DND-41 (cell line): ENCODE measurements around the gene PTPRR.

ENCODE experiments used
- ATAC-seq: fragments of 200-7000 bp; cut with Tn5 transposase; 3 replicates; pipeline ENCODE4 v1.9.1; 2021; ENCODE audit warnings: low read depth; ENCODE audit not compliant: insufficient read depth
- DNase-seq: peaks from one replicate; pipeline ENCODE4 v3.0.0-alpha.2; 2020
- H2AFZ ChIP-seq: 2 replicates; pipeline ENCODE4 v1.6.0; 2012; ENCODE audit warnings: low read depth, low read length
- H3K27ac ChIP-seq: 2 replicates; pipeline ENCODE4 v1.5.1; 2012; ENCODE audit warnings: low read length, inconsistent platforms
- H3K27me3 ChIP-seq: fragments of 200-600 bp; sonication (generic); 2 replicates; pipeline ENCODE4 v1.6.0; 2012; ENCODE audit warnings: low read length, mild to moderate bottlenecking, inconsistent platforms; ENCODE audit not compliant: insufficient read depth, poor library complexity
- H3K36me3 ChIP-seq: 2 replicates; pipeline ENCODE4 v1.5.1; 2012; ENCODE audit warnings: low read length, inconsistent platforms; ENCODE audit not compliant: insufficient read depth
- H3K4me1 ChIP-seq: 2 replicates; pipeline ENCODE4 v1.5.1; 2012; ENCODE audit warnings: mild to moderate bottlenecking, low read length; ENCODE audit not compliant: insufficient read depth
- H3K4me2 ChIP-seq: 2 replicates; pipeline ENCODE4 v1.6.0; 2012; ENCODE audit warnings: mild to moderate bottlenecking, moderate library complexity, low read length, inconsistent platforms; ENCODE audit not compliant: insufficient read depth
- H3K4me3 ChIP-seq, 2 experiments: fragments of 200-600 bp in 1 of 2; shearing (Covaris generic) in 1 of 2; 2 replicates each; pipeline ENCODE4 v1.5.1; 2012 to 2016; ENCODE audit warnings: inconsistent platforms in 2 of 2, low read length in 2 of 2, mild to moderate bottlenecking in 2 of 2, low read depth in 1 of 2, moderate library complexity in 1 of 2
- H3K79me2 ChIP-seq: 2 replicates; pipeline ENCODE4 v1.6.0; 2012; ENCODE audit warnings: low read length, inconsistent platforms; ENCODE audit not compliant: insufficient read depth
- H3K9ac ChIP-seq: 2 replicates; pipeline ENCODE4 v1.6.0; 2012; ENCODE audit warnings: low read depth, mild to moderate bottlenecking, inconsistent platforms, low read length, moderate library complexity
- H3K9me3 ChIP-seq: 2 replicates; pipeline ENCODE4 v1.5.1; 2012; ENCODE audit warnings: low read length, moderate library complexity, mild to moderate bottlenecking, inconsistent platforms; ENCODE audit not compliant: insufficient read depth, severe bottlenecking
- H4K20me1 ChIP-seq: 2 replicates; pipeline ENCODE4 v1.6.0; 2012; ENCODE audit warnings: low read length; ENCODE audit not compliant: insufficient read depth
- CTCF ChIP-seq: IDR thresholded peaks from 2 replicates; pipeline ENCODE4 v1.5.1; 2012; ENCODE audit warnings: borderline replicate concordance, low read length, moderate library complexity, mild to moderate bottlenecking; ENCODE audit not compliant: poor library complexity, severe bottlenecking; ENCODE audit errors: extremely low read depth
- EZH2 ChIP-seq: IDR thresholded peaks from 3 replicates; pipeline ENCODE4 v1.6.1; 2012; ENCODE audit warnings: borderline replicate concordance, low read depth, mild to moderate bottlenecking, moderate library complexity, low read length, inconsistent platforms; ENCODE audit not compliant: severe bottlenecking

PTPRR gene

GRCh38 chr12:70842136-70842535 is 78.4 kb downstream of the PTPRR start:
- no peaks in the 10 kb centered on the region for H3K4me1 ChIP-seq
- H3K9me3 ChIP-seq, result no peaks in the 10 kb centered on the region
- no peak overlapping the region for H3K4me2 ChIP-seq
- no peak overlapping the region for H2AFZ ChIP-seq
- no peak for DNase-seq
- H3K79me2 ChIP-seq, result no peaks in the 10 kb centered on the region
- no peak overlapping the region for H3K4me3 ChIP-seq
- H3K36me3 ChIP-seq, result no peaks in the 10 kb centered on the region
- no peak for TF ChIP-seq CTCF
- TF ChIP-seq EZH2, result no peak
- H3K9ac ChIP-seq, result no peak overlapping the region
- no peak for ATAC-seq
- H3K27ac ChIP-seq, result no peak overlapping the region
- no peaks in the 10 kb centered on the region for H4K20me1 ChIP-seq
- no peaks in the 10 kb centered on the region for H3K27me3 ChIP-seq

GRCh38 chr12:70840656-70841350 is 79.7 kb downstream of the PTPRR start:
- Histone ChIP-seq H2AFZ (no peak overlapping the region), H3K9ac (no peak overlapping the region), H3K27me3 (no peaks in the 10 kb centered on the region), H3K27ac (no peak overlapping the region), H4K20me1 (no peaks in the 10 kb centered on the region), H3K4me2 (no peak overlapping the region), H3K4me3 (no peak overlapping the region), H3K79me2 (no peaks in the 10 kb centered on the region), H3K9me3 (no peaks in the 10 kb centered on the region), H3K4me1 (no peaks in the 10 kb centered on the region), H3K36me3 (no peaks in the 10 kb centered on the region)
- TF ChIP-seq EZH2 (no peak), CTCF (no peak)
- DNase-seq (no peak), ATAC-seq (no peak)

GRCh38 chr12:70839544-70839943 is 81.0 kb downstream of the PTPRR start:
- Histone ChIP-seq H3K27ac (no peak overlapping the region), H3K4me2 (no peak overlapping the region), H2AFZ (no peak overlapping the region), H3K36me3 (no peaks in the 10 kb centered on the region), H3K9ac (no peak overlapping the region), H4K20me1 (no peaks in the 10 kb centered on the region), H3K4me3 (no peak overlapping the region), H3K9me3 (no peaks in the 10 kb centered on the region), H3K4me1 (no peaks in the 10 kb centered on the region), H3K79me2 (no peaks in the 10 kb centered on the region), H3K27me3 (no peaks in the 10 kb centered on the region)
- DNase-seq (no peak), ATAC-seq (no peak)
- TF ChIP-seq EZH2 (no peak), CTCF (no peak)

- H3K4me1 ChIP-seq, result no peaks in the 10 kb centered on the region
- H3K4me2 ChIP-seq, result no peak overlapping the region
- no peak overlapping the region for H3K27ac ChIP-seq
- H4K20me1 ChIP-seq, result no peaks in the 10 kb centered on the region
- H3K79me2 ChIP-seq, result no peaks in the 10 kb centered on the region
- no peaks in the 10 kb centered on the region for H3K27me3 ChIP-seq
- no peak overlapping the region for H3K9ac ChIP-seq
- ATAC-seq, result no peak
- no peak overlapping the region for H2AFZ ChIP-seq
- no peak for DNase-seq
- H3K9me3 ChIP-seq, result no peaks in the 10 kb centered on the region
- no peak overlapping the region for H3K4me3 ChIP-seq
- TF ChIP-seq EZH2 (no peak), CTCF (no peak)
- H3K36me3 ChIP-seq, result no peaks in the 10 kb centered on the region
These were observed 82.4 kb downstream of the PTPRR start for GRCh38 chr12:70838127-70838526.
